ENCODE results near the gene NR3C2. TPM values are rescaled to one million over a fixed set of nuclear protein-coding genes. Genes with fewer than 3 reads are reported as not detected.
"Not testable (repeated sequence)": the region's sequence is repeated elsewhere in the genome, so short reads cannot be mapped to it uniquely, and the experiment has no call there.

The NR3C2 gene
- total RNA-seq, 1 donor from 2014 or later, result 4.3 TPM

DNA sequence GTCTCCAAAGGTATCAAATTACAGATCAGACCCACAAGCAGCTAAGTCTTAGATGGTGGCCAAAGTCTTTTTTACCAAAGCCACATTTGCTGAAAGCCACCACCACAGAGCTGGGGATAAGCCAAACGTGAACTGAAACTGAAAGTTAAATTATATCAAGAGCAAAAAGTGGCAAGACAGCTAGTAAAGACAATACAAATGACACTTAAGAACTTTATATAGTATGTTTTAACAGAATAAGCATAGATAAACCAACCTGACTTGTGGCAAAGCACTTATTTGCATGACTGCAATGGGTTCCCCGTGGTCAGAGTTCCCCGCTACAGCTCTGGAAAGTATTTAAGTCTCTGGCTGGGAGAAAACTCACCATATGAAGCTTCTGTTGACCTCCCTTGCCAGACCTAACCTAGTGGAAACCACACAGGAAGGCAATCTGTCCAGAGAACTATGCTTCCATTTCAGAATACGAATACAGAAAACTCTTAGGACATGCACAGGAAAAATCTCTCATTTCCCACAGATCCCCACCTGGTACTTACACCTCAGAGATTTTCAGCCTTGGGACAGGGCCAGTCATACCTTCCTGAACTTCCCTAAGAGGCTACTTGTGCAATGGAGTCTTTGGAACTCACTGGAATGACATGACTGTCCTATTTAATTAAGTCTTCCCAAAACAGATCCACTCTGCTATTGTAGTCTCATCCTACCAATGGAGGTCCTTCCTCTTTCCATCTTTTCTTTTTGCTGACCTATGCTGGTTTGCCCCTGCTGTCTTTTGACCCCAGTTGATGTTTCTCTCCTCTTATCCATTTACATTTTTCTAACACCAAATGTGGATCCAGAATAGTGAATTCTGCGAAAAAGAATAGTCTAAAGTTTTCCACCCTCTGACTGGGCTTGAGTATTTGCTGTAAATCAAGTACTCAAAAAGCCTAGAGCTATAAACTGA is 225.1 kb downstream of the NR3C2 start:
- no peak for DNase-seq (ENCODE audit: low spot score)

DNA sequence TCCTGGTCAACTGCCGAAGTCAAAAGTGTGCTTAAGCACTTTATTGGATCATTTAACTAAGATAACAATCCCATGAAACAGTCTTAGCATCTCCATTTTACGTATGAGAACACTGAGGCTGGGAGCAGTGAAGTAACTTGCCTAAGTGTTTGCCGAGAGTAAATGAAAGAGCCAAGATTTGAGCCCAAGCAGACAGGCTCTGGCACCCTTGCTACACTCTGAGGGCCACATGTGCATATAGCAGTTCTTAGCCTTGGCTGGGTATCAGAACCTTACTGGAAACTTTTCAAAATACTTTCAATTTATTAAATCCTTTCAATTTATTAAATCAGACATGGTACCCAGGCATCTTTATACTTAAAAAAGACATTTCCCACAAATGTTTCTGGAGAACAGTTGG is 225.9 kb downstream of the NR3C2 start:
- no peak for DNase-seq (ENCODE audit: low spot score)

DNA sequence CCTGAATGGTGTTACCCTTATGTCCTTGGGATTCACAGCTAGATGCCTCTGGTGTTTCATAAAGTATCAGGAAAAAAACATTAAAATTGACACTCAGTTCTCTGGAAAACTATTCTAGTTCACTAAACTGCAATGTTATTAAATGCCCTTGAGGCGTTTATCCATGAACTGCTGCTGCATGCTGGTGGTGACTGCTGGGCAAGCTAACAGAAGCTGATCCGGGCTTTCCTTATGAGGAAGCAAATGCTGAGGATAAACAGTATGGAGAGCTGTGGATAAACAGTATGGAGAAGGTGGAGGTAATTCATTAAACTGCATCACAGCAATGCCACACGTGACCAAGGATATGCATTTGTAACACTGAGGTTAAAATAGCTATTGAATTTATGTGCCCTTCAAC is 227.0 kb downstream of the NR3C2 start:
- DNase-seq (ENCODE audit: low spot score), result peak; percentile 16

GRCh38 chr4:148214529-148215166 is 227.6 kb downstream of the NR3C2 start:
- DNase-seq (ENCODE audit: low spot score), result peak; percentile 52

DNA sequence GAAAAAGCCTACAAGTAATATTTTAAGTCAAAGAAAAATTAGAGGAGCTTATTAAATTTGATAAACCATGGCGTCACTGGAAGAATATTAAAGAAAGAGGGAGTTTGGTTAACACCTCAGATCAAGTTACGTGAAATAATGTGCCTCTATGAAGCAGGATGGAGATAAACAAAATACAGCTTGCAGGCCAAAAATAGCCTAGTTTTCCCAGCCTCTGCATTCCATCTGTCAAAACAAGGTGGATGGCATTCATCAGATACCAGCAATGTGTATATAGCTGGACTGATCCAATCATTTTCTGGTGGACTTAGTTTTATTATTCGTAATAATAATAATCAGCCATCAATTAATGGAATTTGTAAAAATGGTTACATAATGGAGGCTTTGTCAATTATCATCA is 230.7 kb downstream of the NR3C2 start:
- peak; percentile 66 for DNase-seq (ENCODE audit: low spot score)

DNA sequence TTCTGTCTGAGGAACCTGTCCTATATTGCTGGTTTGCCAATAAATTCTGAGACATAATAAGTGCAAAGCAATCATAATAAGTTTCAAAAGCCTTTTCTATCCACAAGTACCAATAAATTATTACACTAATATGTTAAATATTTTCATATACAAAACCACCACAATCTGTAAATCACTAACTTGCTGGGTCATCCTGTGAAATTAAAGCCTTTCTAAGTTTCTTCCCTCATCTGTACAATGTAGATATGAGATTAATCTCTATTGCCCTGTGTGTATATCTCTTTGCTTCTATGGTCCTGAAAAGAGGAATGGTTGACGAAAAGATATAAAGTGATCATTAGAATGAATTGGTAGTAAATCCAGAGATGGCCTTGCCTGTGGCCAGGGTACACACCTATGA is 231.6 kb downstream of the NR3C2 start:
- no peak for DNase-seq (ENCODE audit: low spot score)

DNA sequence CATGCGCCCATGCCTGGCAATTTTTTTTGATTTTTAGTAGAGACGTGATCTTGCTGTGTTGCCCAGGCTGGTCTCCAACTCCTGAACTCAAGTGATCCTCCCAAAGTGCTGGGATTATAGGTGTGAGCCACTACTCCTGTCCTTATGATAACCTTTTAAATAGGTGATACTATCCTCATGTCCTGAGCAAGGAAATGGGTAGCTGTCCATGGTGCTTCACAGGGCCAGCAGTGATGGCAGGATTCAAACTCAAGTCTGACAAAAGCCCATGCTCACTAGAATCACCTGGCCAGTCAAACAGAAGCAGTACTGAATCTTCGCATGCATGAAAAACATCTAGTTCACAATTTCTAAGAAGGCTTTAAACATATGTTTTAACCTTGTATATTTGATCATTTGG is 235.1 kb downstream of the NR3C2 start:
- DNase-seq (ENCODE audit: low spot score), result no peak

DNA sequence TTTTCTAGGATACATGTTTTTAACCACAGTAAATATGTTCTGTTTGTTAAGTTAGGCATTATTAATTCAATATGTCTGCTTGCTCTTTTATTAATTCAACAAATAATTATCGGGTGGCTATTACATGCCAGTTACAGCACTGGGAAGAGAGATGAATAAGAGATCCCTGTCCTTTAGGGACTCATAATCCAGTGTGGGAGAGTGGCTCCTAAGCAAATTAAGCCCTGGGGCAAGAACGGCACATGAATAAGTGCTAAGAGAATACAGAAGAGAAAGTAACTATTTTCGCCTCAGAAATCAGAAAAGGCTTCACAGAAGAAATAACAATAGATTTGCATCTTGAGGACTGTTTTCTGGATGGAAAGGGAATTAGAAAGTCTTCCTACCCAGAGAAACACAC is 236.7 kb downstream of the NR3C2 start:
- DNase-seq (ENCODE audit: low spot score), result no peak

DNA sequence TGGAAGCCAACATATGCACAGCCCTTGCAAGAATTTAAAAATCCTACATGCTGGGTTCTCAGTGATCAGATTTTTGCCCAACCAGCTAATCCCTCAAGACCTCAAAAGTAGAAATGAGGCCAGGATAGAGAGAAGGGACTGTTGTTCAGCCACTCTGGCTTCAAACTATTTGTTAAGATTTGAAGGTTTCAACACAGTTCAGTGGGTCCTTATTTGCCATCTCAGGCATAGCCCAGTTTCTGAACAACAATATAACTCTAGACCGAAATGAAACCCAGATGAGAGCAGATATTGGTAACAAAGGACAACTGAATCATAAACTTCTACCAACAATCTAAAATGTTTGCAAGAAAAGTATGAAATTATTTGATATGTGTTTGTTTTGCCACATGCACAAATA is 237.3 kb downstream of the NR3C2 start:
- DNase-seq (ENCODE audit: low spot score), result no peak

DNA sequence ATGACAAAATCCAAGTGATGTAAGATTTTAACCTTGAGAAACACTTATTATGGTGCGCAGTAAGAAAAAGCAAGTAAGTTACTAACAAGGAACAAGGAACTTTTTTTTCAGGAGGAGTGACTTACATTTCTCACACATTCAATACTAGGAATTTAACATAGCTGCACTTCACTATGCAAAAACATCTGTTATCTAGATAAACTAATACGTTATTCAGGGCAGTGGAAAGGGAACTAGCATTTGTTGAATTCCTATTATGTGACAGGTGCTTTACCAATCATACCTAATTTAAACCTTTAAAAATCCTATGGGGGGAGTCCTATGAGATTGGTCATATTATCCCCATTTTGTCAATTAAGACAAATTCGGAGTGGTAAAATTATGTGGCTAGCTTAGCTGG is 238.0 kb downstream of the NR3C2 start:
- DNase-seq (ENCODE audit: low spot score), result no peak

GRCh38 chr4:148203056-148203898 is 238.9 kb downstream of the NR3C2 start:
- no peak for DNase-seq (ENCODE audit: low spot score)

DNA sequence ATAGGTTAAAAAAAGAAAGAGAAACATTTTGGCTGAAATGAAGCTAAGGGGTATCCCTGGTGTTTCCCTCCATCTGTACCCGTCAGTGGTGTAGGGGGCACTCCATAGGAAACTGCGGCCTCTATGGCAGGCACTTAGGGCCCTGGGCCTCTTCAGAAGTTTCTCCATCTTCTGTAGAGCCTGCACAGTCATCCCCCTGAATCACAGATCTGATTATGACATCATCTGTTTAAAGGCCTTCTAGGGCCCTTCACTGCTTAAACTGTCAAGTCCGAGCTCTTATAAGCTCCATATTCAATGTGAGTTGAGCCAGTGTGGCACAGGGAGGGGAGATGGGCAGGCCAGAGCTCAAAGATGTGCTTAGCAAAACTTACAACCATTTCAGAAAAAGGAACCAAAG is 241.3 kb downstream of the NR3C2 start:
- DNase-seq (ENCODE audit: low spot score), result no peak

- DNase-seq (ENCODE audit: low spot score), result no peak
Observed at GRCh38 chr4:148196164-148196563, 246.1 kb downstream of the NR3C2 start.

GRCh38 chr4:148192526-148192925 is 249.7 kb downstream of the NR3C2 start:
- no peak for DNase-seq (ENCODE audit: low spot score)

DNA sequence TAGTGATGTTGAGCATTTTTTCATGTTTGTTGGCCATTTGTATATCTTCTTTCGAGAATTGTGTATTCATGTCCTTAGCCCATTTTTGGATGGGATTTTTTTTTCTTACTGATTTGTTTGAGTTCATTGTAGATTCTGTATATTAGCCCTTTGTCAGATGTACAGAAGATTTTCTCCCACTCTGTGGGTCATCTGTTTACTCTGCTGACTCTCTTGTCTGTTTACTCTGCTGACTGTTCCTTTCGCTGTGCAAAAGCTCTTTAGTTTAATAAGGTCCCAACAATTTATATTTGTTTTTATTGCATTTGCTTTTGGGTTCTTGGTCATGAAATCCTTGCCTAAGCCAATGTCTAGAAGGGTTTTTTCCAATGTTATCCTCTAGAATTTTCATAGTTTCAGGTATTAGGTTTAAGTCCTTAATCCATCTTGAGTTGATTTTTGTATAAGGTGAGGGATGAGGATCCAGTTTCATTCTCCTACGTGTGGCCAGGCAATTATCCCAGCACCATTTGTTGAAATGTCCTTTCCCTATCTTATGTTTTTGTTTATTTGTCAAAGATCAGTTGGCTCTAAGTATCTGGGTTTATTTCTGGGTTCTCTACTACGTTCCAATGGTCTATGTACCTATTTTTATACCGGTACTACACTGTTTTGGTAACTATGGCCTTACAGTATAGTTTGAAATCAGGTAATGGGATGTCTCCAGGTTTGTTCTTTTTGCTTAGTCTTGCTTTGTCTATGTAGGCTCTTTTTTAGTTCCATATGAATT is 254.6 kb downstream of the NR3C2 start:
- DNase-seq (ENCODE audit: low spot score), result not testable (repeated sequence)

- DNase-seq (ENCODE audit: low spot score), result no peak
Observed at GRCh38 chr4:148184922-148185321, 257.3 kb downstream of the NR3C2 start.

- no peak for DNase-seq (ENCODE audit: low spot score)
Observed at GRCh38 chr4:148182230-148182911, 259.8 kb downstream of the NR3C2 start.

- DNase-seq (ENCODE audit: low spot score), result no peak
Observed at GRCh38 chr4:148173397-148174017, 268.7 kb downstream of the NR3C2 start.

GRCh38 chr4:148171596-148171995 is 270.6 kb downstream of the NR3C2 start:
- no peak for DNase-seq (ENCODE audit: low spot score)

All from umbilical cord (tissue), 2 donors.